Measurements from ENCODE around the gene EIF3L. TPM values are rescaled to one million over a fixed set of nuclear protein-coding genes. Genes with fewer than 3 reads are reported as not detected.

Gene EIF3L
- total and polyA plus RNA-seq, 2 donors (not counting 3 experiments of a cell fraction or from before 2014, with no cell fraction given) = 479 to 601 TPM

GRCh38 chr22:37843741-37844089 is 5.5 kb upstream of the EIF3L start:
- Histone ChIP-seq H3K9me1 (replicated peaks; ENCODE audit: control insufficient read depth, extremely low read depth, insufficient read depth, low read length) (no peaks in the 10 kb centered on the region), H3K36me3 (ENCODE audit: control insufficient read depth in 2 of 2, extremely low read depth in 1 of 2, insufficient read depth in 2 of 2, low read length in 2 of 2) (peaks cover 1 to 5% of the 10 kb centered on the region in 2 experiments), H3K4me2 (ENCODE audit: insufficient read depth, low read length) (peak overlapping the region; percentile 93), H3K27me3 (ENCODE audit: control insufficient read depth in 2 of 2, insufficient read depth in 2 of 2, low read length in 2 of 2) (no peaks in the 10 kb centered on the region), H3K4me1 (ENCODE audit: control insufficient read depth, extremely low read depth, insufficient read depth, low read length) (peaks cover 12% of the 10 kb centered on the region), H3K79me2 (ENCODE audit: control insufficient read depth, insufficient read depth, low read length) (peaks cover 24% of the 10 kb centered on the region), H3K27ac (ENCODE audit: insufficient read depth, low read depth, low read length) (peak overlapping the region; percentile 19), H2AFZ (ENCODE audit: low read depth, low read length) (peak overlapping the region; percentile 58), H3K4me3 (replicated peaks in 1 of 3; ENCODE audit: insufficient read depth in 1 of 3, low read depth in 1 of 3, low read length in 3 of 3) (peak overlapping the region; percentile 52 to 91 (median 68)), H3K9me3 (replicated peaks; ENCODE audit: control insufficient read depth, insufficient read depth, low read length) (no peaks in the 10 kb centered on the region), H4K20me1 (replicated peaks; ENCODE audit: control insufficient read depth, extremely low read depth, insufficient read depth, low read length) (no peaks in the 10 kb centered on the region), H3K9ac (replicated peaks; ENCODE audit: extremely low read depth, insufficient read depth, low read length) (peak overlapping the region; percentile 58)
- dilution Hi-C loops (cut with MboI; ENCODE audit: extremely low pct_ligation_motif_present, low sequenced_read_pairs) = no loop called here
- DNase-seq (ENCODE audit: low read depth, low spot score) = no peak
- POLR2A ChIA-PET = interaction anchor here (1.1 to 1.7 kb wide), 2 partner anchors 9 to 36 kb away, joined by 3 to 4 read pairs; no protein-coding TSS in a partner anchor
- no TSS peak for BruUV-seq (replicated peaks)
- no peak for FAIRE-seq
- CTCF ChIA-PET = interaction anchor here (0.8 to 2.2 kb wide), 7 partner anchors 9 to 209 kb away, joined by 3 to 21 read pairs (median 3); no protein-coding TSS in a partner anchor
- intact Hi-C loops (cut with micrococcal nuclease) = loop anchor here (1.0 kb wide), 1 partner anchor 20 kb away; no protein-coding TSS in a partner anchor
- TF ChIP-seq POLR2A (IDR thresholded peaks at IDR 0.05; ENCODE audit: low read depth, low read length) (no peak), POLR2AphosphoS5 (IDR thresholded peaks at IDR 0.05; ENCODE audit: insufficient read depth, low read depth, low read length) (peak; percentile 2)

- Histone ChIP-seq H3K4me1 (ENCODE audit: control insufficient read depth, extremely low read depth, insufficient read depth, low read length) (peaks cover 14% of the 10 kb centered on the region), H3K79me2 (ENCODE audit: control insufficient read depth, insufficient read depth, low read length) (peaks cover 30% of the 10 kb centered on the region), H4K20me1 (replicated peaks; ENCODE audit: control insufficient read depth, extremely low read depth, insufficient read depth, low read length) (no peaks in the 10 kb centered on the region), H3K27ac (ENCODE audit: insufficient read depth, low read depth, low read length) (no peak overlapping the region), H2AFZ (ENCODE audit: low read depth, low read length) (no peak overlapping the region), H3K9ac (replicated peaks; ENCODE audit: extremely low read depth, insufficient read depth, low read length) (no peak overlapping the region), H3K9me1 (replicated peaks; ENCODE audit: control insufficient read depth, extremely low read depth, insufficient read depth, low read length) (no peaks in the 10 kb centered on the region), H3K36me3 (ENCODE audit: control insufficient read depth in 2 of 2, extremely low read depth in 1 of 2, insufficient read depth in 2 of 2, low read length in 2 of 2) (peaks cover 0 to under 1% of the 10 kb centered on the region in 2 experiments), H3K4me3 (replicated peaks in 1 of 3; ENCODE audit: insufficient read depth in 1 of 3, low read depth in 1 of 3, low read length in 3 of 3) (peak overlapping the region in 2 of 3 experiments; percentile 15 to 52), H3K27me3 (ENCODE audit: control insufficient read depth in 2 of 2, insufficient read depth in 2 of 2, low read length in 2 of 2) (no peaks in the 10 kb centered on the region), H3K9me3 (replicated peaks; ENCODE audit: control insufficient read depth, insufficient read depth, low read length) (no peaks in the 10 kb centered on the region), H3K4me2 (ENCODE audit: insufficient read depth, low read length) (no peak overlapping the region)
- POLR2A ChIA-PET = interaction anchor here (0.7 to 1.7 kb wide), 2 partner anchors 10 to 1474 kb away, joined by 3 read pairs; no protein-coding TSS in a partner anchor
- dilution Hi-C loops (cut with MboI; ENCODE audit: extremely low pct_ligation_motif_present, low sequenced_read_pairs) (no loop called here), intact Hi-C loops (cut with micrococcal nuclease) (loop anchor here (1.0 kb wide), 1 partner anchor 18 kb away; no protein-coding TSS in a partner anchor)
- TF ChIP-seq POLR2AphosphoS5 (IDR thresholded peaks at IDR 0.05; ENCODE audit: insufficient read depth, low read depth, low read length) = no peak
- TF ChIP-seq JUN (IDR thresholded peaks at IDR 0.05; ENCODE audit: borderline replicate concordance, insufficient read depth, insufficient read length, low read depth) = no peak
- no peak for TF ChIP-seq EZH2 (IDR thresholded peaks at IDR 0.05; ENCODE audit: borderline replicate concordance, low read depth, low read length, severe bottlenecking)
- no peak for TF ChIP-seq MYC (IDR thresholded peaks at IDR 0.05; ENCODE audit: low read depth, low read length)
- TF ChIP-seq GATA2 (IDR thresholded peaks at IDR 0.05; ENCODE audit: insufficient read depth, insufficient read length, low read depth, low read length) = no peak
- TF ChIP-seq CTCF (IDR thresholded peaks at IDR 0.05; ENCODE audit: extremely low read depth in 1 of 2, insufficient read depth in 1 of 2, low read depth in 1 of 2, low read length in 2 of 2) = no peak
- TF ChIP-seq FOS (IDR thresholded peaks at IDR 0.05; ENCODE audit: borderline replicate concordance, insufficient read depth, low read length) = no peak
- no peak for TF ChIP-seq MAX (IDR thresholded peaks at IDR 0.05; ENCODE audit: insufficient read depth, insufficient read length)
- TF ChIP-seq POLR2A (IDR thresholded peaks at IDR 0.05; ENCODE audit: low read depth, low read length) = no peak
- no peak for DNase-seq (ENCODE audit: low read depth, low spot score)
- no peak for FAIRE-seq
- no TSS peak for BruUV-seq (replicated peaks)
- CTCF ChIA-PET = interaction anchor here (1.6 to 2.2 kb wide), 3 partner anchors 17 to 27 kb away, joined by 5 to 21 read pairs (median 10); no protein-coding TSS in a partner anchor
Measured at GRCh38 chr22:37844904-37845329, 4.3 kb upstream of the EIF3L start.

All from endothelial cell of umbilical vein (primary cell).